Measurements from ENCODE around the gene ANKRD17.
"Not testable (repeated sequence)": the region's sequence is repeated elsewhere in the genome, so short reads cannot be mapped to it uniquely, and the experiment has no call there.

The ANKRD17 gene, protein sequence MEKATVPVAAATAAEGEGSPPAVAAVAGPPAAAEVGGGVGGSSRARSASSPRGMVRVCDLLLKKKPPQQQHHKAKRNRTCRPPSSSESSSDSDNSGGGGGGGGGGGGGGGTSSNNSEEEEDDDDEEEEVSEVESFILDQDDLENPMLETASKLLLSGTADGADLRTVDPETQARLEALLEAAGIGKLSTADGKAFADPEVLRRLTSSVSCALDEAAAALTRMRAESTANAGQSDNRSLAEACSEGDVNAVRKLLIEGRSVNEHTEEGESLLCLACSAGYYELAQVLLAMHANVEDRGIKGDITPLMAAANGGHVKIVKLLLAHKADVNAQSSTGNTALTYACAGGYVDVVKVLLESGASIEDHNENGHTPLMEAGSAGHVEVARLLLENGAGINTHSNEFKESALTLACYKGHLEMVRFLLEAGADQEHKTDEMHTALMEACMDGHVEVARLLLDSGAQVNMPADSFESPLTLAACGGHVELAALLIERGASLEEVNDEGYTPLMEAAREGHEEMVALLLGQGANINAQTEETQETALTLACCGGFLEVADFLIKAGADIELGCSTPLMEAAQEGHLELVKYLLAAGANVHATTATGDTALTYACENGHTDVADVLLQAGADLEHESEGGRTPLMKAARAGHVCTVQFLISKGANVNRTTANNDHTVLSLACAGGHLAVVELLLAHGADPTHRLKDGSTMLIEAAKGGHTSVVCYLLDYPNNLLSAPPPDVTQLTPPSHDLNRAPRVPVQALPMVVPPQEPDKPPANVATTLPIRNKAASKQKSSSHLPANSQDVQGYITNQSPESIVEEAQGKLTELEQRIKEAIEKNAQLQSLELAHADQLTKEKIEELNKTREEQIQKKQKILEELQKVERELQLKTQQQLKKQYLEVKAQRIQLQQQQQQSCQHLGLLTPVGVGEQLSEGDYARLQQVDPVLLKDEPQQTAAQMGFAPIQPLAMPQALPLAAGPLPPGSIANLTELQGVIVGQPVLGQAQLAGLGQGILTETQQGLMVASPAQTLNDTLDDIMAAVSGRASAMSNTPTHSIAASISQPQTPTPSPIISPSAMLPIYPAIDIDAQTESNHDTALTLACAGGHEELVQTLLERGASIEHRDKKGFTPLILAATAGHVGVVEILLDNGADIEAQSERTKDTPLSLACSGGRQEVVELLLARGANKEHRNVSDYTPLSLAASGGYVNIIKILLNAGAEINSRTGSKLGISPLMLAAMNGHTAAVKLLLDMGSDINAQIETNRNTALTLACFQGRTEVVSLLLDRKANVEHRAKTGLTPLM (N-terminal part only)

GRCh38 chr4:73258686-73259570 lies at the start of gene ANKRD17:
TSS of gene ANKRD17 (minus strand) at chr4:73258798. CDS start at chr4:73258668, 130 bp downstream.
- peak; percentile 89 for DNase-seq

DNA sequence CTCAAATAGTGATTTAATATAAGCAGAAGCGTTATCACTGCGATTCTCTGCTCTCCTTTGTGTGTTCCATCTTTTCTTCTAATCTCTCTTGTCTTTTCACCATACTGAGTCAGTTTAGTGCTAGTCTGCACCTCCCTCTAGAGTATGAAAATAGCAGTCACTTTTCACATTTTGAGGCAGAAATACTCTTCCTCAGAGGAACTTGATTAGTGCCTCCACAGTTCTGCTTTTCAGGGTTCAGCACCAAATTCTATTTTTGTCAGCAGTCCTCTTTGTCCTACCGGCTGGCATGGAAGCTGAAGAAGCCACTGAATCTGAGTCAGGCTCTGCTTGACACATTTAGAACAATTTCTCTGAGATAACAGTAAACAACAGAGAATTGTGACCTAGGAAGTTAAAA lies 49.7 kb upstream of the ANKRD17 start:
- no peak for DNase-seq

DNA sequence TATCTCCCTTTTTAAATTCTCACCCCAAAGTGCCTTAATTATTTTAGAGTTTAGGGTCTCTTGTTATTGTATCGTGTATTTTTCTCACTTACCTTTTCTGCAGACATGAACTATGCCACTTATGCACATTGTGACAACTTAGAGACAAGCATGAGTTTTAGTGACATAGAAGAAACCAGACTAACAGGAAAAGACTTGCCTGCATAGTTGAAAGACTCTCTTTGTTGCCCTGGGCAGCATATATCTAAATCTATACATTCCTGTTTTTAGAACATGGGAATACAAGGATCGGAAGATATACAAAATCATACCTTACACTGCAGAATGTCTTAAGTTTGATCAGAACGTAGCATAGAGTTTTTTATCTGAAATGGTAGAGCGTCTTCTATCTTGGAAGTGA lies 45.1 kb upstream of the ANKRD17 start:
- DNase-seq = no peak

DNA sequence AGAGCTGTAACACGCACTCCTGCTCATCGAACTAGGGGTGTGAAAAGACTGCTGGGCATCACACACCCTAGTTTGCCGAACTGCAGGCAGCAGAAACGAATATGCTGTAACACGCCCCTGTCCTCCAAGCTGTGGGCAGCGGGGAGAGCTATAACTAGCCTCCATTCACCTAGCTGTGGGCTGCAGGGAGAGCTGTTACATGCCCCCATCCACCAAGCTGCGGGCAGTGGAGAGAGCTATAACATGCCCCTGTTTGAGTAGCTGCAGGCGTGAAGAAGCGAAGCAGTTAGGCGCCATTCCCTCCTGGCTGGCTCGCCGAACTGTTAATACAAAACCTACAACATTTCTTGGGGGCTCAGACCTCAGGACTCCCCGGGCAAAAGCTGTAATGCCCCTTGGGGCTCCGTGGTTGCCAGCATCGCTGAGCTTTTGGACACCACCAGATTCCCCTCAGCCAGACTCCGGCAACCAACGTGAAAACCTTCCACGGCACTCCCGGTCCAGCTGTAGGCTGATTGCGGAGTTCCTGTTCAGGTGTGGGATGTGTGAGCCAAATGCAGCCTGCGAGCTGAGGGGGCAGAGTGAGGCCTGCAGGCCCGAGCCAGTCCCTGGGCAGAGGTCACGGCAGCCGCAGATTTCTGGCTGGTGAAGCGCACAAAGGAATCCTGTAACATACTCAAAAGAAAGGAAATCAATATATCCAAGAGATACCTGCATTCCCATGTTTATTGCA lies 41.1 kb upstream of the ANKRD17 start:
- DNase-seq = no peak

DNA sequence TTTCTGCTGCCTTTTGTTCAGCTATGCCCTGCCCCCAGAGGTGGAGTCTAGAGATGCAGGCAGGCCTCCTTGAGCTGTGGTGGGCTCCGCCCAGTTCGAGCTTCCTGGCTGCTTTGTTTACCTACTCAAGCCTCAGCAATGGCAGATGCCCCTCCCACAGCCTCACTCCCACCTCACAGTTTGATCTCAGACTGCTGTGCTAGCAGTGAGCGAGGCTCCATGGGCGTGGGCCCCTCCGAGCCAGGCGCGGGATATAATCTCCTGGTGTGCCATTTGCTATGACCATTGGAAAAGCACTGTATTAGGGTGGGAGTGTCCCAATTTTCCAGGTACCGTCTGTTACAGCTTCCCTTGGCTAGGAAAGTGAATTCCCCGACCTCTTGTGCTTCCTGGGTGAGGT lies 34.1 kb upstream of the ANKRD17 start:
- DNase-seq = not testable (repeated sequence)

- no peak for DNase-seq
Measured at GRCh38 chr4:73281982-73282381, 23.4 kb upstream of the ANKRD17 start.

DNA sequence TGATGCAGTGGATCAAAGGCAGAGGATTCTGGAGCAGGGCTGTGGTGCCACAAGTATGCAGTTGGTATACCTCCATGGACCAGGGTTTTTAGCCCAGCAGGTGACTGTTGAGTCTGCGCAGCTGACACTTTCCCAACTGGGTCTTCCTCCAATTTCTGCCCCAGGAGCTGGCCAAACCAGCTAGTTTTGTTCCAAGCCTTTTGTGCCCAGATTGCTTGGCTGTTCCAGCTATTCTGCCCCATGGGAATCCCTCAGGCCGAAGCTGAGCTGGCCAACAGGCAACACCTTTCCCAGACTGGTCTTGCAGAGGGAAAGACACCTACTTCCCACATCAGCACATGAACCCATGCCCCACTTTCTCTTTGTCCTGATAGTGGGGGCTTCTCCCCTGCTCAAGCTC lies 22.8 kb upstream of the ANKRD17 start:
- no peak for DNase-seq

DNA sequence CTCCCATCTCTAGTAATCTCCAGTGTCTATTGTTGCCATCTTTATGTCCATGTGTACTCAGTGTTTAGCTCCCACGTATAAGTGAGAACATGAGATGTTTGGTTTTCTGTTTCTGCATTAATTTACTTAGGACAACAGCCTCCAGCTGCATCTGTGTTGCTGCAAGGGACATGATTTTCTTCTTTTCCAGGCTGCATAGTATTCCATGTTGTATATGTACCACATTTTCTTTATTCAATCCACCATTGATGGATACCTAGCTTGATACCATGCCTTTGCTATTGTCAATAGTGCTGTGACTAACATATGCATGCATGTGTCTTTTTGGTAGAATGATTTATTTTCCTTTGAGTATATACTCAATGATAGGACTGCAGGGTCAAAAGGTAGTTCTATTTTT lies 18.6 kb upstream of the ANKRD17 start:
- DNase-seq = no peak

DNA sequence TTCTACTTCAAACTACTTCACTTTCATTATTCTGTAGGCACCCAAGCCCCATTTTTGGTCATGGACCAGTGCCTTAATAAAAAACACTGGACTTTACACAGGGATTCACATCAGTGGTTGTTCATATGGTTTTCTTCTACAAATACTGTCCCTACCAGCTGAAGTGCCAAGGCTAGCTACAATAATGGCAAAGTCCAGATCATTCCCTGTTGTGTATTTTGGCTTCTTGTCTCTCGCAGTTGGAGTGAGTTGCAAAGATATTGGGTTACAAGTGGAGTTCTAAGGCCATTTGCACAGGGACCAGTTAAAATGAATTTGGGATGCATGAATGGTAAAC lies 16.7 kb upstream of the ANKRD17 start:
- DNase-seq = no peak

DNA sequence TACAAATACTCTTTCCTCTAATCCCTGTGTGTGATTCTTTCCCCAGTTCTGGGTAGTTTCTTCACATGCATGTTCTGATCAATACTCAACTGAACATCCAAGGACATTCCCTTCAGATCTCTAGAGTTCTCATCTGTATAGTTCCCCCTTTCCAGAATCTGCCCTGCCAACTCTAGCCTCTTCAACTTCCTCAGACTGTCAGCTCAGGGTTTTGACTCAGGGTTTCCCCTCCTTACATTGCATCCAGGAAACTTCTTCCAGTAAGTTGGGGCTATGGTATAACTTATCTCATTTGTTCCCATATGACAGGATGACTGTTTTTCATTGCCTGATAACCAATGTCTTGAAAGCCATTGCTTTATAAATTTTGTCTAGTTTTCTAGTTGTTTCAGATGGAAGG lies 14.2 kb upstream of the ANKRD17 start:
- no peak for DNase-seq

GRCh38 chr4:73267050-73267449 lies 8.5 kb upstream of the ANKRD17 start:
- no peak for DNase-seq

- no peak for DNase-seq
Measured at GRCh38 chr4:73259571-73260090, 1.0 kb upstream of the ANKRD17 start.

DNA sequence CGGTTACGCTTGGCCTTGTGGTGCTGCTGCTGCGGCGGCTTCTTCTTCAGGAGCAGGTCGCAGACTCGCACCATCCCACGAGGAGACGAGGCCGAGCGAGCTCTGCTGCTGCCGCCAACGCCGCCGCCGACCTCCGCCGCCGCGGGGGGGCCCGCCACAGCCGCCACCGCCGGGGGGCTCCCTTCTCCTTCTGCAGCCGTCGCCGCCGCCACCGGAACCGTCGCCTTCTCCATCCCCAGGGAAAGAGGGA lies 237 bp downstream of the ANKRD17 start:
- DNase-seq = no peak

DNA sequence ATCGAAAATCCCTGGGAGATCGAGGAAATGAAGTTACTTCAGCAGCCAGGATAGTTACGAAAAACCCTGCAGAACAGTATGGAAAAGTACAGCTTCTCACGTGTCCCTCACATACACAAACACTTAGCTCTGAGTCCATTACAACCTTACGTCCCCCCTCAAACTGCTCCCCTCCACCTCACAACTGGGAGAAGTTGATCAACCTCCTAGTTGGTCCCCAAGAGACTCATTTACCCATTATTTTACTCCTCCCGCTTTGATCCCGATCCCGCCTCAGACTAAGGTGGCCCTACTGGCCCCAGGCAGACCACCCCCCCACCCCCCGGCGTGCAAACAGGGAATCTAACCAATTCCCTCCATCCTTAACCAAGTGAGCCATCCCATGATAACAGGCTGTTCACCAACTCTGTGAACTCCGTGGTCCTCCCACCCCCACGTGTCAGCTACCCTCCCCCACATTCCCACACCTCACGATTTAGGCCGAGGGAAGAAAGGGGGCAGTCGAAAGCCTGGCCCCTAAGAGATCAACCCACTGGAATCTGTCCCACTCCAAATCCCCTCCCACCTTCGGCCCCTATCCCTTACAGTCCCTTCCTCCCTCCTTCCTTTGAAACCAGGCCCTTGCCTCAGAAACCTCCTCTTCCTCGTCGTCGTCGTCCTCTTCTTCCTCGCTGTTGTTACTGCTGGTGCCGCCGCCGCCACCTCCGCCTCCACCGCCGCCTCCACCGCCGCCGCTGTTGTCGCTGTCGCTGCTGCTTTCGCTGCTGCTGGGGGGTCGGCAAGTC lies 755 bp downstream of the ANKRD17 start:
- no peak for DNase-seq

DNA sequence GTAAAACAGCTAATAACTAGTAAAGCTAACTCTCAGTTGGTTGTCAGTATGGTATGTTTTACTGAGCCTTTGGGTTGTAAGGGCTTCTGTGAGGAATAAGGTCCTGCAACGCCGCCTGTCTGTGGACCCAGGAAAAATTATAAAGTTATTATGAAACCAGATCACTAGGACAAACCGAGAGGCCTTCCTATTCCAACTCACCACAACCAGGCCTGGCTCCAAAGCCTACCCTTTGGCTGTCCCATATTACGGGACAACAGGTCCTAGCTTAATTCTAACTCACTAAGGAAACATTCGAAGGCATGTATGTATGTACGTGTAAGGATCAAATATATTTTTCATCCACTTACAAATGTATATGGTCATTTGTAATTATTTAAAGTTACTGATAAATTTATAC lies 1.4 kb downstream of the ANKRD17 start:
- peak; percentile 61 for DNase-seq

DNA sequence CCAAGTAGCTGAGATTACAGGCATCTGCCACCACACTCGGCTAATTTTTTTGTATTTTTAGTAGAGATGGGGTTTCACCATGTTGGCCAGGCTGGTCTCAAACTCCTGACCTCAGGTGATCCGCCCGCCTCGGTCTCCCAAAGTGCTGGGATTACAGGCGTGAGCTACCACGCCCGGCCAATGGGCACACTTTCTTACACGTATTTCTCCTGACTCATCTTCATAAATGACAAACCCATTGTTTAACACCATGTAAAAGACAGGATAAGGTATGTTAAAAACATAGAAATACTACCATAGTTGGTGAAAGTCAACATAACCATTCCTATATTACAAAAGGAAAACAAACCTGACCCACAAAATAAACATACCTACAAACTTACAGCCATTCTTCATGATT lies 2.8 kb downstream of the ANKRD17 start:
- not testable (repeated sequence) for DNase-seq

DNA sequence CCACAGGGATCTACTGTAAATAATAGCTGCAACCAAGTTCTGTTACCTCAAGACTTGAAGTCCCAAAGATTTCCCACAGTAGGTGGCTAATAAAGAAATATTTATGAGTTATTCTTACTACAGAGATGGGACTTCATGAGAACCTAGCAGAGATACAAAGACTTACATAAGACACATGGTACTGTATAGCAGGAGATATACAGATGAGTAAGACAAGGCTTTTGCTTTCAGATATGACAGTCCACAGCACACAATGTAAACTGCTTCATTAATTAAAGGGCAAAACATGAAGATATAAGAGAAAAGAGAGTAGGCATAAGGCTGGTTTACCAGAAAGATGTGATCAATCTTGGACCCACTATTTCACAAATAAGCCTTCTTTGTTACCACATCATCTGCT lies 6.6 kb downstream of the ANKRD17 start:
- DNase-seq = no peak

- DNase-seq = no peak
Measured at GRCh38 chr4:73251384-73251783, 7.2 kb downstream of the ANKRD17 start.

DNA sequence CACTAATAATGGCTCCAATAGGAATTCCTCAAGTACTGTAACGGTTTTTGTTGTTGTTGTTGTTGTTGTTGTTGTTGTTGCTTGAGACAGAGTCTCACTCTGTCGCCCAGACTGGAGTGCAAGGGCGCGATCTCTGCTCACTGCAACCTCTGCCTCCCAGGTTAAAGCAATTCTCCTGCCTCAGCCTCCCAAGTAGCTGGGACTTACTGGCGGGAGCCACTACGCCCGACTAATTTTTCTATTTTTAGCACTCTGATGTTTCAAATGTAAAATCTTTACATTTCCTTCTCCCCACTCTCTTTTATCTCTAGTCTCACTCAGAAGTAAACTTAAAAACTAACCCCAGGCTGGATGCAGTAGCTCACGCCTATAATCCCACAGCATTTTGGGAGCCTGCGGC lies 8.0 kb downstream of the ANKRD17 start:
- no peak for DNase-seq

- DNase-seq = no peak
Measured at GRCh38 chr4:73248821-73249220, 9.8 kb downstream of the ANKRD17 start.

DNA sequence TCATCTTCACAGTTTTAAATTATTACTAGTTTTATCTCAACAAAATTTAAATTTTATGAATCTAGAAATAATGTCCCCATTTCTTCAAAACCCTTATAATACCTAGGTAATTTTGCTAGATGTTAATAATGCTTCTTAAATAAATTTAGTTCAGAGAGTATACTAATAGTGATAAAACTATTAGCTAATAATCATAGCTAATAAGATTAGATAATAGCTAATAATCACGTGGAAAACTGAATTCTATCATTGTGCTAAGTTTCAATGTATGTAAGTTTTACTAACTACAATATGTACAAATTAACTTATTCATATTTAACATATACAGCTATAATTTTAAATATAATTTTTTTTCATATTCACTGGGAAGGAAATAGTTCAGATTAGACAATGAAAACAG lies 10.2 kb downstream of the ANKRD17 start:
- no peak for DNase-seq

Measured in CD4-positive, alpha-beta T cell treated with Interferon gamma for 1 hour (primary cell).